Measurements from ENCODE around the gene SFR1.
A peak's percentile ranks its signal among the peaks of the same experiment; 100 is the strongest.

Gene SFR1

GRCh38 chr10:104117839-104118323, 4.1 kb upstream of the SFR1 start:
- no peak overlapping the region for H3K4me3 ChIP-seq (ENCODE audit: low read depth, low read length)
- DNase-seq (ENCODE audit: low read depth, low spot score): peak; percentile 69
- TF ChIP-seq CTCF (IDR thresholded peaks at IDR 0.05; ENCODE audit: low read depth, low read length): no peak
- in situ Hi-C loops (cut with HindIII; ENCODE audit: low sequenced_read_pairs): no loop called here

DNA sequence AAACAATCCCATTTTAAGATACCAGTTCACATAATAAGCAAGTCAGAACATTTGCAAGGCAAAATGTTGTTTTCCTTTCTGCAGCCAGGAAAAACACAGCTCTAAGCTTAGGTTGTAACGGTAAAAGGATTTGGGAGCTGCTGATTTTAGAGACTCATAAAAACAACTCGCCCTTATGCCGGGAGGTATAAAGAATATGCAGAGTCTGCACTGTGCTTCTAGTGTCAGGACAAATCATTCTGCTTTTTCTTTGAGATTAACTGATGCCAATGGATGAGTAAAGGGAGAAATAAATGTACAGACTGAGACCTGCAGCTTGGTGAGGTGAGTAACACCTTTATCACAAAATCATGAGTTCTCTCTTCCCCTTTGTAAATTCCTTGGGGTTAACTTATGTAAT, 2.0 kb upstream of the SFR1 start:
- in situ Hi-C loops (cut with HindIII; ENCODE audit: low sequenced_read_pairs): no loop called here
- DNase-seq (ENCODE audit: low read depth, low spot score): peak; percentile 24
- no peak overlapping the region for H3K4me3 ChIP-seq (ENCODE audit: low read depth, low read length)
- TF ChIP-seq CTCF (IDR thresholded peaks at IDR 0.05; ENCODE audit: low read depth, low read length): no peak

GRCh38 chr10:104120512-104120902, 1.5 kb upstream of the SFR1 start:
- no peak for TF ChIP-seq CTCF (IDR thresholded peaks at IDR 0.05; ENCODE audit: low read depth, low read length)

GRCh38 chr10:104120903-104121484, 977 bp upstream of the SFR1 start:
- peak overlapping the region; percentile 62 for H3K4me3 ChIP-seq (ENCODE audit: low read depth, low read length)
- in situ Hi-C loops (cut with HindIII; ENCODE audit: low sequenced_read_pairs): no loop called here
- peak; percentile 96 for DNase-seq (ENCODE audit: low read depth, low spot score)
- TF ChIP-seq CTCF (IDR thresholded peaks at IDR 0.05; ENCODE audit: low read depth, low read length): no peak

More at GRCh38 chr10:104120512-104120902, 1.5 kb upstream of the SFR1 start:
- H3K4me3 ChIP-seq (ENCODE audit: low read depth, low read length): peak overlapping the region; percentile 62
- in situ Hi-C loops (cut with HindIII; ENCODE audit: low sequenced_read_pairs): no loop called here
- no peak for DNase-seq (ENCODE audit: low read depth, low spot score)

- in situ Hi-C loops (cut with HindIII; ENCODE audit: low sequenced_read_pairs): no loop called here
- H3K4me3 ChIP-seq (ENCODE audit: low read depth, low read length): peak overlapping the region; percentile 93
- TF ChIP-seq CTCF (IDR thresholded peaks at IDR 0.05; ENCODE audit: low read depth, low read length): no peak
- peak; percentile 28 for DNase-seq (ENCODE audit: low read depth, low spot score)
Observed at GRCh38 chr10:104122225-104123107, 495 bp downstream of the SFR1 start.

DNA sequence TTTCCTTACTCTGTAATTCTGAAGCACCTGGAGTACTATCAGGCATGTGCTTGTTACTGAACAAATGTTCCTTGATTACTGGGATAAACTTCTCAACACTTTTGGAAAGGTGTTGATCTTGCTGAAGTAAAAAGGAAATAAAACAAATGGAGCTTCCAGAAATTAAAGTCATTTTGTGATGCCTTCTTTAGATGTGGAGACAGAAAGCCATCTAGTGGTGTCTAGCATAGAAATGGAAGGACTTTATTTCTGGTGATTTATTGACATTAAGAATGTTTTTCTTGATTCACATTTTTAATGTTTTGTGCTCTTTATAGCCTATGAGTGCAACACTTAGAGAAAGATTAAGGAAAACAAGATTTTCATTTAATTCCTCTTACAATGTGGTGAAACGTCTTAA, 1.4 kb downstream of the SFR1 start:
- no peak overlapping the region for H3K4me3 ChIP-seq (ENCODE audit: low read depth, low read length)
- DNase-seq (ENCODE audit: low read depth, low spot score): peak; percentile 39
- TF ChIP-seq CTCF (IDR thresholded peaks at IDR 0.05; ENCODE audit: low read depth, low read length): peak; percentile 42

More for the DNA sequence above, 1.4 kb downstream of the SFR1 start:
- in situ Hi-C loops (cut with HindIII; ENCODE audit: low sequenced_read_pairs): no loop called here
